GM19372 (cell line): ENCODE data around the gene NT5DC3.

Experiments used
- ATAC-seq: cut with Tn5 transposase; IDR thresholded peaks from one replicate; pipeline ENCODE4 v1.9.1; 2021; ENCODE audit warnings: mild to moderate bottlenecking, low read depth, moderate library complexity; ENCODE audit not compliant: unreplicated experiment

The NT5DC3 gene

DNA sequence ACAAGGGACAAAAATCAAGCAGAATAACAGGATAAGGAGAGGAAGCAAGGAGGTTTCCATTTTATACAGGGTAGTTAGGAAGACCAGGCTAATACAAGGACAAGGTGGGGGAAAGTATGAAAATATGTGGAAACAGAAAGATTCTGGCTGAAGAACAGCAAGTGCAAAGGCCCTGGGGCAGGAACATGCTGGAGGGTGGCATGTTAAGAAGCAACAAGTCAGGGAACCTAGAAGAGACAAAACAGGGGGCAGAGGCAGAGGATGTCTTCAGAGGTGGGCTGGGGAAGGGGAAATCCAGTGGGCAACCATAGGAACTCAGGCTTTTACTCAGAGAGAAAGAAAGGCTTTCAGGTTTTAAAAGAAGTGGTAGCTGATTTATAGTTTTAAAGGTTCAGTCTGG lies 54.8 kb downstream of the NT5DC3 start:
- ATAC-seq = no peak

DNA sequence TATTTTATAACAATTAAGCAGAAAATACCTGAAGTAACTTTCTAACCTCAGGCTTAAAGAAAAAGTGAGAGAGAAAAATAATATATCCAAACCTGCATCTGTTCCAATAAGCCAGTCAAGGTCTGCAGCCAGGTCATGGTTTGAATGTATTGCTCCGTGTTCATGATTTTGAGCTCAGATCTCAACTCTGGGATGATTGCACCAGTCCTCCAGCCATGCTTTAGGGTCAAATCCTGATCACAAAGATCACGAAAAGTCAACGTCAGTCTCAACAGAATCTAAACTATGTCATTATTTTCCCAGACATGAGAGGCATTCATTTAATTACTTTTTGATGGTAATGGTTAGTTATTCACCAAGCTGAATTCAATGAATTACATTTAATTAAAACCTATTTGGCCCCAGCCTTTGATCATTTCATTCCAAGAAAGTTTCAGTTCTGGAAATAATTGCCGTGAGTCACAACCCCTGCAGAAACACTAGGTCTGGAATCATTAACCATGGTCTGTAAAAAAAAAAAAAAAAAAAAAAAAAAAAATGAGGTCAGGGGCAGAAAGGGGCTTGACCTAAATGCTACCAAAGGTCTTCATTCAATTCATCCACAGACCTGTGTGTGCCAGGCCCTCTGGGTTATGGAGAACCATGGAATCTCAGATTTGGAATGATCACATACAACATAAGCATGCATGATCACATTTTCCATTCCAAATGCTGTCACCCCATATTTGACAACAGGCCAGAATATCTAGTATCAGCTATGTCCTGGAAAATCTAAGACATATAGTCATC lies 55.6 kb downstream of the NT5DC3 start:
- no peak for ATAC-seq

GRCh38 chr12:103783744-103784664 lies 57.0 kb downstream of the NT5DC3 start:
- no peak for ATAC-seq

DNA sequence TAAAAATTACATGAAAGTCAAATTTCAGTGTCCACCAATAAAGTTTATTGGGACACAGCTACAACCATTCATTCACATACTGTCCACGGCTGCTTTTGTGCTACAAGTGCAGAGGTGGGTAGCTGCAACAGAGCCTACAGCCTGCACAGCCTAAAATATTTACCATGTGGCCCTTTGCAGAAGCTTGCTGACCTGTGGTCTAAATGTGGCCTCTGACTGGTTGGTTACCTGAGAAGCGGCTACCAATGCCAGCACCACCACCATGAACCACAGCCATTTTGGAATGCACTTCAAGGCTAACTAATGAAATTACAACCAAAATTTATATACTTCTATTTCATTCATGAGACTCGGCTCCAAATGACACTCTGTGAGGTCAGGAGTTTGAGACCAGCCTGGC lies 58.6 kb downstream of the NT5DC3 start:
- ATAC-seq = no peak

DNA sequence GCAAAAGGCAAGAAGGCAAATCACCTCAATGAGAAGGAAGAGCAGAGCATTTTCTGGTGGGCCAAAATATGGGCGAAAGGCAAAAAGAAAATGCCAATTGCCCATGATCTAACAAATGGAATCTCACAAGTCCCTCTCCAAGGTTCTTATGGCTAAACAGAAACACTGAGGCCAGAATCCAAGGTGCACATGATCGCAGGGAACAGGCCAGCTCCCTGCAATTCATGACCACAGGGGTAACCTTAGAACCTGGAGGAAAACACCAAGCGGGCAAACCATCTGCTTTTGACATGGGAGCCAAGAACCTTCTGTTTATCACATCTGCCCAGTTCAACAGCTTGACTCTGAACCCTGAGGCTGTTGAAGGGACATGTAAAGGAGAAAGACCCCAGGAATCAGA lies 60.0 kb downstream of the NT5DC3 start:
- ATAC-seq = no peak

DNA sequence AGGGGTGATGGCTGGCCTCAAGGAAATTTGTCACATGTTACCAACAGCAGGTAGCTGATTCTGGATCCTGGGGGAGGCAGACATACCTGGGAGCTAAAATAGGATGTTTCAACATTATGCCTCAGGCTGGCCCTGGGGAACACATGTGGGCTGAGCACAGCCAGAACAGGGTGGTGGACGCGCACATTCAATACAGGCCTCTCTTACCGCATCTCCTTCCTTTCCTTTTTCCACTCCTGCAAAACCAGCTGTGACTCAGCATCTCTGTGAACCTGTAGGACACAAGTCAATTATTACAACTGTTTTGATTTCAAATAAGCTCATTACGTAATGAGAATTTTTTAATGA lies 61.0 kb downstream of the NT5DC3 start:
- no peak for ATAC-seq

GRCh38 chr12:103779410-103780092 lies 61.5 kb downstream of the NT5DC3 start:
- ATAC-seq = no peak

GRCh38 chr12:103778781-103779180 lies 62.3 kb downstream of the NT5DC3 start:
- no peak for ATAC-seq

GRCh38 chr12:103774977-103775560 lies 66.0 kb downstream of the NT5DC3 start:
- no peak for ATAC-seq

DNA sequence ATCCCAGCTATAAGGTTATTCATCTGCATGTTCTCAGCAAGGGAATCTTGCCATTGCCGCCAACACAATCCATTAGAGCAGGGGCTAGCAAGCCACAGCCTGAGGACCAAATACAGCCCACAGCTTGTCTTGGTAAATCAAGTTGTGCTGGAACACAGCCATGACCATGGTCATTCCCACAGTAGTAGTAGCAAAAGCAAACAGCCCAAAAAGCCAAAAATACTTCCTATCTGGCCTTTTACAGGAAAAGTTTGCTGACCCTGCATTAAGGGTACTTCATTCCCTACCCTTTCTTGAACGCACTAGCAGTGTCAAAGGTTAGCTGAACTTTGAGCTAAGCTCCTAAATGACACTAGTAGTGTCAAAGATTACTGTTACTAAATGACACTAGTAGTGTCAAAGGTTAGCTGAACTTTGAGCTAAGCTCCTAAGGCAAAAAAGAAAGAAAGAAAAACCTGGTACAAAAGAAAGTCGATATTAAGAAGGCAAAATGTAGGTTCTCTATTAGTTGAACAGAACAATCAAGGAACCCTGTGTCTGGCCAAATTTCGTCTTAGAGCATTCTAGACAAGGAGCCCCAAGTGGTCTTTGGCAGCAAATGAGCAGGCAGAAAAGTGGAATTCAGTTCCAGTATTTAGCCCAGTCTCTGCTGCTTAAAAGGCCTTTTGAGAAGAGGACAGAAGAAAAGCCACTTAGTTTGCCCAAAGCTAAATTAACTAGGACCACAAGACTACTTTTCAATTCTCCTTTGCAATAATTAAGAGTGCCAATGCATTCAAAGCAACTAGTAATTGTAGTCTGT lies 67.7 kb downstream of the NT5DC3 start:
- ATAC-seq = no peak

DNA sequence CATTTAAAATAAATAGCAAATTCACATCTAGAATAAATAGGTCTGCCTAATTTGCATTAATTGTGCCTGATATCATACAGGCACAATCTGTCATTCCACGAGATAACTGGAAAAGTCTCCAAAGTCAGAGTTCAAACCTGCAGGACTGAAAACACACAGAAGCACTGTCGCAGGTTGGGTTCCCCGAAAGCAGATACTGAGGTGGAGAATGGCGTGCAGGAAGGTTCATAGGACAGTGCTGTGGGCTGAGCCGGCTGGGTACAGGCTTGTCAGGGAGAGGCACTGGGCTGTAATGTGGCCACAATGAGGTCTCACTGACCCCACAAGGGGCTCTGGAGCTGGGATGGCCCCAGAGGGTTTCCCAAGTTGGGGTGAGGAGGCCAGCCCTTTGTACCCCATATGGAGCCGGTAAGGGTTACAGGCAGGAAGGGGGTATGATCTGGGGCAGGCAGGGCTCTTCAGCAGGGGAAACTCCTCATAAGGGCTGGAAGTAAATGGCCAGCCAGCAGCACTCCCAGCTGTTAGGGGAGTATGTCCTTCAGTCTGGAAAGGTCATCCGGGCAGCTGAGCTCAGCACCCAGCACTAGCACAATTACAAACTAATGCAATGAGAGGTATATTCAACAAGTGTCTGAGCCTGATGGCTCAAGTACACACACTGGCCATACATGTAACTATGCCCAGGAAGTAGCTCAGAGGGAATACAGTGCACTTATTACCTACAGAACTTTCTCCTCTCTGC lies 68.5 kb downstream of the NT5DC3 start:
- no peak for ATAC-seq

DNA sequence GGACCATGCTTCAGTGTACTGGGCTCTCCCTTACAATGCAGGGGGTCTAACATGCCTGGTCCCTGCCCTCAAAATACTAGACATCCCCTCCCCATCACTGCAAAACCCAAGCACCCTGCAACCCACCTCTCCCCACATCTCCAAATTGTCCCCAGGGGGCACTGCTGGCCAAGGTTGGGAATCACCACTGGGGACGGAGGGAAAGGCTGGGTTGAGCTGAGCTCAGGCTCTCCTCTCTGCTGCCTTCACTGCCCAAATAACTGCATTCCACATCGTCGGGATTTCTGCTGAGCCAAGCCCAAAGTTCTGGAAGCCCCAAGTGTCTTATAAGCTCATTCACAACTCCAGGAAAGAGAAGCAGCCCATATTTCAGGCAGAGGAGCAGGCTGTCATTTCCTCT lies 69.6 kb downstream of the NT5DC3 start:
- ATAC-seq = no peak

DNA sequence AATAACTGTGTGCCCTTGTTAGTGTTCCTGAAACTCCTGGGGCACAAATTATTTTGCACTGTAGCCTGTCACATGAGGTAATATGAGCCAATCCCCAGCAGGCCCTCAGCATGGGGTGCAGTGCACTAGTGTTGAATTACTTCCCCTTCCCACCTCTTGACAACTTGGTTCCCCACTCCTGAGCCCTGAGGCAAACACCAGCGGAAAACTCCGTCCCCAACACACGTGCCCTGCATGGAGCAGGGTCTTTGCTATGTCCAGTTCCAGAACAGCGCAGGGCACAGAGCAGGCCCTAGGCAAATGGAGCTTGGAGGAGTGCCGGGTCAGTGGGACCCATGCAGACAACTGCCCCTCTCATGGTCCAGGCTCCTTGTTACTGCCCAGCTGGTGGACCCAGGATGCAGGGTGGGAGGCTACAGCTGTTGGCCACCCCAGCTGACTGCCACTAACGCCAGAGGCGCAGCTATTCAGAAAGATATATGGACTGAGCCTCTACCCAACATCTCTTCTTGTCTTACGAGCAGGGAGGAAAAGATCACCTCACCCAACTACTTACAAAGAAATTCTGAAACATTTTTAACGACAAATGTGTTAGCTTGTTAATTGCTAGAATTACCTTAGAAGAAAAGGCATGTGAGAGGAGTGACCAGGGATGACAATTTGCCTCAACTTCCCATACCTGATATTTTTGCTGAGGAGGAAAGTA lies 71.6 kb downstream of the NT5DC3 start:
- ATAC-seq = no peak

GRCh38 chr12:103768467-103769123 lies 72.4 kb downstream of the NT5DC3 start:
- no peak for ATAC-seq

GRCh38 chr12:103766028-103766427 lies 75.0 kb downstream of the NT5DC3 start:
- no peak for ATAC-seq

DNA sequence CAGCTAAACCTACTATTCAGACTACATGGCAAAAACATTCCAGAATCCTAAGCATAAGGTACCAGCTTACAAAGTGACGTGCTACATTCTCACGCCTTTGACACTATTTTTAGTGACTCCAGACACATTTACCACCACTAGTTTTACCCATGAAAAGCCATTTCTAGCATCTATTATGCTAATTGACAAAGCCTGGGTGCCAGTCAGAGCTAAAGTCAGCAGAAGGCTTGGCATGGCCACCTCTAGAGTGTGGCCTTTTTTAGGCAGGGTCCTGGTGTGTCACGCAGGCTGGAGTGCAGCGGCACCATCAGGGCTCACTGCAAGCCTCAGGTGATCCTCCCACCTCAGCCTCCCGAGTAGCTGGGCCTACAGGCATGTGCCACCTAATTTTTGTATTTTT lies 75.7 kb downstream of the NT5DC3 start:
- ATAC-seq = no peak

GRCh38 chr12:103762473-103762872 lies 78.6 kb downstream of the NT5DC3 start:
- no peak for ATAC-seq
